ENCODE measurements around the gene CRTC2. TPM values are rescaled to one million over a fixed set of nuclear protein-coding genes. Genes with fewer than 3 reads are reported as not detected.

CRTC2 gene
- total and polyA plus RNA-seq, 9 of the 15 experiments (the other 6 are each of a cell fraction or from before 2014, with no cell fraction given): 2.7 to 26.4 (median 10.2) TPM

- peak; percentile 45; the same call in 1 of the 2 replicates for TF ChIP-seq RAD51 (IDR thresholded peaks at IDR 0.05; ENCODE audit: borderline replicate concordance, low read depth)
- no peak for TF ChIP-seq ZFP30 (CRISPR knock-in tag; IDR thresholded peaks at IDR 0.05; ENCODE audit: borderline replicate concordance)
- no peak for TF ChIP-seq ZNF174 (CRISPR knock-in tag; IDR thresholded peaks at IDR 0.05)
- TF ChIP-seq GABPB1 (CRISPR knock-in tag; IDR thresholded peaks at IDR 0.05): peak; percentile 73
- TF ChIP-seq CREM (IDR thresholded peaks at IDR 0.05; ENCODE audit: low read depth): peak; percentile 21; the same call in 1 of the 2 replicates
- TF ChIP-seq PRDM10 (IDR thresholded peaks at IDR 0.05; ENCODE audit: partially characterized antibody): peak; percentile 69
- no peak for TF ChIP-seq STAT5A (IDR thresholded peaks at IDR 0.05; ENCODE audit: borderline replicate concordance, low read length)
- no peak for TF ChIP-seq RREB1 (CRISPR knock-in tag; IDR thresholded peaks at IDR 0.05)
- 0 out of 2 replicates have a peak, but pooled peaks have one; percentile 43 for TF ChIP-seq BRD4 (IDR thresholded peaks at IDR 0.05)
These were observed 12.4 kb downstream of the CRTC2 start (continued) for GRCh38 chr1:153945795-153946621.

Data from K562 (cell line).